DMS53 (cell line): ENCODE results near the gene GRK2.

Experiments
- DNase-seq: peaks from one replicate; lab custom pipeline; 2025; lab: John Stamatoyannopoulos, UW

Gene GRK2

GRCh38 chr11:67270256-67271204, 4.3 kb downstream of the GRK2 start:
- DNase-seq, result no peak

- DNase-seq, result no peak
Observed at GRCh38 chr11:67271205-67271540, 4.9 kb downstream of the GRK2 start.

- no peak for DNase-seq
Observed at GRCh38 chr11:67271541-67272284, 5.4 kb downstream of the GRK2 start.

GRCh38 chr11:67272327-67273259, 6.3 kb downstream of the GRK2 start:
- no peak for DNase-seq

- no peak for DNase-seq
Observed at GRCh38 chr11:67273260-67273990, 7.2 kb downstream of the GRK2 start.

- no peak for DNase-seq
Observed at GRCh38 chr11:67274768-67275605, 8.7 kb downstream of the GRK2 start.

GRCh38 chr11:67275606-67276409, 9.5 kb downstream of the GRK2 start:
- no peak for DNase-seq

- DNase-seq, result no peak
Observed at GRCh38 chr11:67276781-67277230, 10.5 kb downstream of the GRK2 start.

GRCh38 chr11:67277231-67277961, 11.1 kb downstream of the GRK2 start:
- DNase-seq, result peak; percentile 37

GRCh38 chr11:67278135-67278938, 12.1 kb downstream of the GRK2 start:
- DNase-seq, result no peak

- no peak for DNase-seq
Observed at GRCh38 chr11:67278939-67279588, 12.8 kb downstream of the GRK2 start.

- no peak for DNase-seq
Observed at GRCh38 chr11:67279589-67280340, 13.5 kb downstream of the GRK2 start.

- no peak for DNase-seq
Observed at GRCh38 chr11:67280341-67280787, 14.1 kb downstream of the GRK2 start.

GRCh38 chr11:67280788-67281551, 14.7 kb downstream of the GRK2 start:
- DNase-seq, result no peak

GRCh38 chr11:67281552-67282150, 15.4 kb downstream of the GRK2 start:
- DNase-seq, result no peak
